Stimulated activated CD8-positive, alpha-beta memory T cell treated with anti-CD3 and anti-CD28 coated beads, Interleukin-7, amount 100 ng/mL, for 4 hours (primary cell): ENCODE measurements around the gene LTB.

ENCODE experiments used
- DNase-seq, 2 donors: peaks; one replicate each; pipeline ENCODE4 v3.0.0-alpha.2; 2020; ENCODE audit warnings: low read depth in 2 of 2

The LTB gene

GRCh38 chr6:31582230-31582643 is at the start of gene LTB:
Gene LTB, minus strand, starts transcription at chr6:31582424. Its CDS starts 7 bp downstream, at chr6:31582417.
- DNase-seq = peak in 1 of 2 donors; percentile 68

- no peak for DNase-seq
These were observed 49.6 kb upstream of the LTB start for GRCh38 chr6:31631681-31632278.

- no peak for DNase-seq
These were observed 49.0 kb upstream of the LTB start for GRCh38 chr6:31631209-31631608.

GRCh38 chr6:31630177-31630934 is 48.1 kb upstream of the LTB start:
- DNase-seq = no peak

- DNase-seq = no peak
These were observed 46.8 kb upstream of the LTB start for GRCh38 chr6:31629014-31629413.

GRCh38 chr6:31627690-31628287 is 45.6 kb upstream of the LTB start:
- no peak for DNase-seq

- no peak for DNase-seq
These were observed 44.7 kb upstream of the LTB start for GRCh38 chr6:31626952-31627351.

GRCh38 chr6:31624070-31624469 is 41.8 kb upstream of the LTB start:
- no peak for DNase-seq

GRCh38 chr6:31622684-31623091 is 40.5 kb upstream of the LTB start:
- DNase-seq = no peak

- DNase-seq = no peak
These were observed 39.8 kb upstream of the LTB start for GRCh38 chr6:31621991-31622390.

- no peak for DNase-seq
These were observed 39.2 kb upstream of the LTB start for GRCh38 chr6:31621320-31621939.

- no peak for DNase-seq
These were observed 38.5 kb upstream of the LTB start, which contains the start of gene PRRC2A for GRCh38 chr6:31620586-31621319. Gene PRRC2A, plus strand, starts transcription at chr6:31620715. Its CDS starts 2,075 bp downstream, at chr6:31622790.

- peak; percentile 96 for DNase-seq
These were observed 37.8 kb upstream of the LTB start for GRCh38 chr6:31619805-31620585.

- DNase-seq = no peak
These were observed 34.8 kb upstream of the LTB start for GRCh38 chr6:31617010-31617409.

- no peak for DNase-seq
These were observed 33.5 kb upstream of the LTB start for GRCh38 chr6:31615748-31616147.

GRCh38 chr6:31614684-31615578 is 32.7 kb upstream of the LTB start, which contains the start of gene AIF1:
Gene AIF1, plus strand, starts transcription at chr6:31615234. Its CDS starts 96 bp downstream, at chr6:31615330.
- DNase-seq = no peak

GRCh38 chr6:31614075-31614619 is 31.9 kb upstream of the LTB start:
- DNase-seq = no peak

- DNase-seq = no peak
These were observed 28.7 kb upstream of the LTB start for GRCh38 chr6:31610968-31611367.
